CD14-positive monocyte (primary cell): ENCODE data around the gene KCNJ1. TPM values are rescaled to one million over a fixed set of nuclear protein-coding genes. Genes with fewer than 3 reads are reported as not detected.

Source experiments
- DNase-seq, 3 donors: peaks; one replicate each; pipeline ENCODE4 v3.0.0-alpha.2; 2011 to 2022
- H2AFZ ChIP-seq: 2 replicates; pipeline ENCODE4 v1.6.0; 2012; ENCODE audit warnings: mild to moderate bottlenecking, low read depth, low read length, inconsistent platforms; ENCODE audit not compliant: insufficient read depth, poor library complexity, severe bottlenecking
- H3K27ac ChIP-seq, 2 donors: 1 replicate in 1 of 2; 2 replicates in 1 of 2; pipeline ENCODE4 v1.5.1; 2012 to 2013; ENCODE audit warnings: low read length in 2 of 2, control low read depth in 1 of 2, inconsistent platforms in 1 of 2, low read depth in 1 of 2, mild to moderate bottlenecking in 1 of 2
- H3K27me3 ChIP-seq, 2 donors: one replicate each; pipeline versions ENCODE4 v1.6.0 to v1.6.1; 2011 to 2013; ENCODE audit warnings: low read length in 2 of 2; ENCODE audit not compliant: control insufficient read depth in 2 of 2, insufficient read depth in 2 of 2
- H3K36me3 ChIP-seq, 2 donors: replicated peaks in 1 of 2; 1 replicate in 1 of 2; 2 replicates in 1 of 2; pipeline versions ENCODE4 v1.5.1 to v1.6.1; 2012 to 2013; ENCODE audit warnings: low read length in 2 of 2, control low read depth in 1 of 2, inconsistent platforms in 1 of 2, mild to moderate bottlenecking in 1 of 2; ENCODE audit not compliant: insufficient read depth in 2 of 2, control insufficient read depth in 1 of 2
- H3K4me1 ChIP-seq, 2 donors: 1 replicate in 1 of 2; 2 replicates in 1 of 2; pipeline versions ENCODE4 v1.5.1 to v1.6.1; 2012 to 2013; ENCODE audit warnings: low read length in 2 of 2, control low read depth in 1 of 2, inconsistent platforms in 1 of 2, mild to moderate bottlenecking in 1 of 2, moderate library complexity in 1 of 2; ENCODE audit not compliant: insufficient read depth in 2 of 2, control insufficient read depth in 1 of 2
- H3K4me2 ChIP-seq: replicated peaks from 2 replicates; pipeline ENCODE3; 2012; ENCODE audit warnings: low read length, moderate library complexity, mild to moderate bottlenecking; ENCODE audit not compliant: poor library complexity, severe bottlenecking; ENCODE audit errors: extremely low read depth
- H3K4me3 ChIP-seq, 3 experiments: fragments of 200-600 bp in 1 of 3; sonication (generic) in 1 of 3; replicated peaks in 1 of 3; 1 replicate in 2 of 3; 2 replicates in 1 of 3; pipeline ENCODE4 v1.5.1; 2011 to 2013; ENCODE audit warnings: low read length in 3 of 3, mild to moderate bottlenecking in 3 of 3, control low read depth in 2 of 3, low read depth in 2 of 3, inconsistent platforms in 1 of 3, moderate library complexity in 1 of 3
- H3K79me2 ChIP-seq: 2 replicates; pipeline ENCODE4 v1.6.0; 2012; ENCODE audit warnings: mild to moderate bottlenecking, control low read depth, inconsistent platforms, low read length, moderate library complexity; ENCODE audit not compliant: insufficient read depth
- H3K9ac ChIP-seq: 2 replicates; pipeline ENCODE4 v1.6.0; 2017; ENCODE audit warnings: low read length, mild to moderate bottlenecking; ENCODE audit not compliant: insufficient read depth, poor library complexity, severe bottlenecking
- H3K9me3 ChIP-seq, 2 donors: replicated peaks in 1 of 2; 1 replicate in 1 of 2; 2 replicates in 1 of 2; pipeline versions ENCODE4 v1.5.1 to v1.6.1; 2012 to 2013; ENCODE audit warnings: low read length in 2 of 2, control low read depth in 1 of 2; ENCODE audit not compliant: control insufficient read depth in 1 of 2, insufficient read depth in 1 of 2
- H4K20me1 ChIP-seq: 2 replicates; pipeline ENCODE4 v1.6.0; 2012; ENCODE audit warnings: mild to moderate bottlenecking, low read length, control low read depth, moderate library complexity; ENCODE audit not compliant: insufficient read depth
- H3K27ac Mint-ChIP-seq, 7 donors: one replicate each; pipeline ENCODE4 v1.8.0; 2020; ENCODE audit warnings: mild to moderate bottlenecking in 7 of 7, mixed read lengths in 7 of 7, moderate library complexity in 6 of 7, inconsistent platforms in 2 of 7
- H3K27me3 Mint-ChIP-seq, 3 donors: one replicate each; pipeline ENCODE4 v1.8.0; 2021 to 2022; ENCODE audit warnings: low read depth in 3 of 3, mild to moderate bottlenecking in 3 of 3, mixed read lengths in 3 of 3, moderate library complexity in 3 of 3, inconsistent platforms in 1 of 3
- H3K36me3 Mint-ChIP-seq, 2 donors: one replicate each; pipeline ENCODE4 v1.8.0; 2020; ENCODE audit warnings: mixed read lengths in 2 of 2, inconsistent platforms in 1 of 2, mild to moderate bottlenecking in 1 of 2
- H3K4me1 Mint-ChIP-seq: one replicate; pipeline ENCODE4 v1.8.0; 2020; ENCODE audit warnings: mild to moderate bottlenecking, mixed read lengths
- H3K4me3 Mint-ChIP-seq, 2 donors: one replicate each; pipeline ENCODE4 v1.8.0; 2020; ENCODE audit warnings: mild to moderate bottlenecking in 2 of 2, mixed read lengths in 2 of 2, moderate library complexity in 1 of 2
- H3K9me3 Mint-ChIP-seq, 7 donors: one replicate each; pipeline ENCODE4 v1.8.0; 2020 to 2022; ENCODE audit warnings: mixed read lengths in 7 of 7, mild to moderate bottlenecking in 6 of 7, moderate library complexity in 6 of 7, inconsistent platforms in 2 of 7
- CTCF ChIP-seq: fragments of 200-600 bp; IDR thresholded peaks from one replicate; pipeline ENCODE4 v1.8.0; 2022; ENCODE audit warnings: antibody characterized with exemption, mild to moderate bottlenecking
- WGBS: methylation state at CpG from one replicate; pipeline ENCODE4 v1.1.5; 2013; ENCODE audit warnings: missing lambda C conversion rate; ENCODE audit not compliant: insufficient coverage; 5-methylcytosine and 5-hydroxymethylcytosine counted together
- intact Hi-C, 2 donors: fragments of 100-400 bp; cut with micrococcal nuclease; formaldehyde crosslinking; loops; one replicate each; pipeline versions ENCODE4 v1.15.0 to v1.15.1; 2023
- polyA minus RNA-seq: library from RNA; depleted of rRNA, polyadenylated mRNA; stranded (reverse); fragments of >200 nt; gene quantifications from 2 replicates; pipeline ENCODE4 v1.2.3, GENCODE V29; 2012
- polyA plus RNA-seq, 3 donors: library from polyadenylated mRNA; depleted of rRNA in 1 of 3; unstranded in 2 of 3; stranded (reverse) in 1 of 3; fragments of 300-500 nt in 2 of 3; fragments of >200 nt in 1 of 3; fragmentation: Illumina TruSeq in 2 of 3; gene quantifications; 1 replicate in 2 of 3; 2 replicates in 1 of 3; pipeline ENCODE4 v1.2.3, GENCODE V29; 2012 to 2021
- total RNA-seq, 12 experiments: library from RNA in 1 of 12; stranded (reverse) in 1 of 12; fragments of 120-200 nt in 1 of 12; gene quantifications; one replicate each; pipeline ENCODE4 v1.2.4 and lab custom pipeline; 2013 to 2026; ENCODE audit warnings: mixed read lengths in 6 of 12, inconsistent platforms in 1 of 12

The KCNJ1 gene
- 0.04 TPM for total RNA-seq (2013)
- polyA plus RNA-seq: under 1 TPM in 2 of 3 donors, not detected in 1; 0.12 to 0.47 TPM
- polyA minus RNA-seq: not detected in 2 replicates
- 0 to 1.4 (median 0.03) reads per million in 11 experiments for total RNA-seq (lab: John Stamatoyannopoulos, UW)

GRCh38 chr11:128867277-128867676, at the start of gene KCNJ1:
Gene KCNJ1 (minus strand): TSS chr11:128867296. CDS start chr11:128840243, 27,053 bp downstream.
- TF ChIP-seq CTCF: no peak
- Histone ChIP-seq H3K9ac (no peak within 1 kb of the TSS), H3K4me3 (no peak within 1 kb of the TSS), H3K27me3 (no peaks in the 10 kb centered on the region), H3K27ac (no peak within 1 kb of the TSS), H3K79me2 (no peaks in the 10 kb centered on the region), H3K4me2 (no peak within 1 kb of the TSS), H2AFZ (no peak within 1 kb of the TSS), H4K20me1 (no peaks in the 10 kb centered on the region), H3K9me3 (no peaks in the 10 kb centered on the region), H3K4me1 (no peaks in the 10 kb centered on the region), H3K36me3 (no peaks in the 10 kb centered on the region)
- no peak for DNase-seq
- H3K9me3 Mint-ChIP-seq: no peaks in the 10 kb centered on the region
- no peak within 1 kb of the TSS for H3K4me3 Mint-ChIP-seq
- no peaks in the 10 kb centered on the region for H3K4me1 Mint-ChIP-seq
- H3K27ac Mint-ChIP-seq: no peak within 1 kb of the TSS
- peaks cover 0 to 6% (median 0%) of the 10 kb centered on the region in 3 donors for H3K27me3 Mint-ChIP-seq
- H3K36me3 Mint-ChIP-seq: no peaks in the 10 kb centered on the region
- intact Hi-C loops: loop anchor here in 1 of 2 donors (10.0 kb wide), 1 partner anchor 692 kb away; no protein-coding TSS in a partner anchor
- 96% methylated on average over 6 of the region's 8 CpGs for WGBS

- no peaks in the 10 kb centered on the region for H3K9me3 ChIP-seq
- peaks cover 0 to 1% (median under 1%) of the 10 kb centered on the region in 3 donors for H3K27me3 Mint-ChIP-seq
- H3K4me3 ChIP-seq: no peak overlapping the region
- TF ChIP-seq CTCF: no peak
- no peak overlapping the region for H2AFZ ChIP-seq
- peaks cover 7 to 9% of the 10 kb centered on the region in 2 donors for H3K4me1 ChIP-seq
- H3K9ac ChIP-seq: no peak overlapping the region
- intact Hi-C loops: no loop called here
- no peak for DNase-seq
- 71% methylated on average over 1 of the region's 2 CpGs for WGBS
- no peak overlapping the region for H3K27ac Mint-ChIP-seq
- H3K36me3 ChIP-seq: no peaks in the 10 kb centered on the region
- H3K27ac ChIP-seq: no peak overlapping the region
- H3K36me3 Mint-ChIP-seq: no peaks in the 10 kb centered on the region
- H3K4me2 ChIP-seq: no peak overlapping the region
- H3K79me2 ChIP-seq: no peaks in the 10 kb centered on the region
- H3K27me3 ChIP-seq: no peaks in the 10 kb centered on the region
- no peaks in the 10 kb centered on the region for H4K20me1 ChIP-seq
- H3K9me3 Mint-ChIP-seq: peaks cover 0 to 6% (median 0%) of the 10 kb centered on the region in 7 donors
- no peak overlapping the region for H3K4me3 Mint-ChIP-seq
- H3K4me1 Mint-ChIP-seq: peaks cover 17% of the 10 kb centered on the region
Measured at GRCh38 chr11:128916681-128917080, 49.6 kb upstream of the KCNJ1 start.
